ENCODE data around the gene SUCO. TPM values are rescaled to one million over a fixed set of nuclear protein-coding genes. Genes with fewer than 3 reads are reported as not detected.

Gene SUCO
- total RNA-seq, 4 donors from 2014 or later = 15.5 to 41.6 (median 25.1) TPM

DNA sequence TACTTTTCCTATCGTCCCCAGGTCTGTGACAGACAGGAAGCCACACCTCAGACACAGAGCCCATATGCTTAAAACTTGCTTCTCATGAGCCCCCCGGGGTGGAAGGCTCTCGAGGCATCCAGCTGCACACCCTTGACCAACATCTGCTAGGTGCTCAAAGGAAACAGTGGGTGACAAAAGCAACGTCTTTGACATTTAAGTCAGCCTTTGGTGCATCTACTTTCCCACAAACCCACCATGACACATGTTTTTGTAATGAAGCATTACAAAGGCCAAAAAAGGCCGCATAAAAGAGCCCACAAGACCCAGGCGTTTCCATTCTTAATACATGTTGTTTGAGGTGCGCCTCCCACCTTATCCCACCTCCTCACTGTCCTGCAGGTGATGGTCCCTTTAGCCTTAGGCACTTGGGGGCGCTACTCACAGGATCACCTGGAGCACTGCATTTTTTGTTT lies 114.2 kb downstream of the SUCO start:
- Histone ChIP-seq H3K9me3 (no peaks in the 10 kb centered on the region), H3K27me3 (no peaks in the 10 kb centered on the region), H3K4me3 (no peak overlapping the region), H3K27ac (no peak overlapping the region), H3K4me1 (no peaks in the 10 kb centered on the region), H3K36me3 (no peaks in the 10 kb centered on the region)
- WGBS, 2 donors (ENCODE audit: low coverage in 1 of 2) = 64 to 82% methylated on average over 5 to 6 of the region's 8 CpGs
- ATAC-seq = no peak
- no peak for TF ChIP-seq POLR2A (IDR thresholded peaks at IDR 0.05)
- TF ChIP-seq, protein P1, sequence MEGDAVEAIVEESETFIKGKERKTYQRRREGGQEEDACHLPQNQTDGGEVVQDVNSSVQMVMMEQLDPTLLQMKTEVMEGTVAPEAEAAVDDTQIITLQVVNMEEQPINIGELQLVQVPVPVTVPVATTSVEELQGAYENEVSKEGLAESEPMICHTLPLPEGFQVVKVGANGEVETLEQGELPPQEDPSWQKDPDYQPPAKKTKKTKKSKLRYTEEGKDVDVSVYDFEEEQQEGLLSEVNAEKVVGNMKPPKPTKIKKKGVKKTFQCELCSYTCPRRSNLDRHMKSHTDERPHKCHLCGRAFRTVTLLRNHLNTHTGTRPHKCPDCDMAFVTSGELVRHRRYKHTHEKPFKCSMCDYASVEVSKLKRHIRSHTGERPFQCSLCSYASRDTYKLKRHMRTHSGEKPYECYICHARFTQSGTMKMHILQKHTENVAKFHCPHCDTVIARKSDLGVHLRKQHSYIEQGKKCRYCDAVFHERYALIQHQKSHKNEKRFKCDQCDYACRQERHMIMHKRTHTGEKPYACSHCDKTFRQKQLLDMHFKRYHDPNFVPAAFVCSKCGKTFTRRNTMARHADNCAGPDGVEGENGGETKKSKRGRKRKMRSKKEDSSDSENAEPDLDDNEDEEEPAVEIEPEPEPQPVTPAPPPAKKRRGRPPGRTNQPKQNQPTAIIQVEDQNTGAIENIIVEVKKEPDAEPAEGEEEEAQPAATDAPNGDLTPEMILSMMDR (IDR thresholded peaks at IDR 0.05) = no peak
- no peak for TF ChIP-seq EP300 (IDR thresholded peaks at IDR 0.05)
- TF ChIP-seq POLR2AphosphoS5 (IDR thresholded peaks at IDR 0.05) = no peak

DNA sequence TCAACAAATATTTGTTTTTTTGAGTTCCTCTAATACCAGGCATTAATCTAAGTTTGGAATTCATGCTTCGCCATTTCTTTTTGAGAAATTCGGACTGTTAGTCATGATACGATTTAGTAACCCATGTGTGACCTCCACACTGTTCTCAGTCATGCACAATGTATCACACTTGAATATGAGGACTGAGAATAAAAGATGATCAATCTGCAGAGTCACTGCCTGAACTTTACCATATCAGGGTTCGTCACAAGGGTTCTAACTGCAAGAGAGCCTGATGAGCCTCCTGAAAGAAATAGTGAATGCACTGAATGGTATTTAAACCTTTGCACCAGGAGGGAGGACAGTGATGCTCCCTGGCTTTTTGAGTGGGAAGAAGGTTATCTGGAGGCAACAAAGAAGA lies 115.0 kb downstream of the SUCO start:
- Histone ChIP-seq H3K36me3 (no peaks in the 10 kb centered on the region), H3K27ac (no peak overlapping the region), H3K9me3 (no peaks in the 10 kb centered on the region), H3K4me1 (no peaks in the 10 kb centered on the region), H3K4me3 (no peak overlapping the region), H3K27me3 (no peaks in the 10 kb centered on the region)
- TF ChIP-seq, protein P1 (IDR thresholded peaks at IDR 0.05) = no peak
- TF ChIP-seq EP300 (IDR thresholded peaks at IDR 0.05) = no peak
- no peak for TF ChIP-seq POLR2AphosphoS5 (IDR thresholded peaks at IDR 0.05)
- no peak for TF ChIP-seq POLR2A (IDR thresholded peaks at IDR 0.05)
- no peak for ATAC-seq
- 85 to 100% methylated on average over 1 to 4 of the region's 4 CpGs for WGBS, 2 donors (ENCODE audit: low coverage in 1 of 2)

DNA sequence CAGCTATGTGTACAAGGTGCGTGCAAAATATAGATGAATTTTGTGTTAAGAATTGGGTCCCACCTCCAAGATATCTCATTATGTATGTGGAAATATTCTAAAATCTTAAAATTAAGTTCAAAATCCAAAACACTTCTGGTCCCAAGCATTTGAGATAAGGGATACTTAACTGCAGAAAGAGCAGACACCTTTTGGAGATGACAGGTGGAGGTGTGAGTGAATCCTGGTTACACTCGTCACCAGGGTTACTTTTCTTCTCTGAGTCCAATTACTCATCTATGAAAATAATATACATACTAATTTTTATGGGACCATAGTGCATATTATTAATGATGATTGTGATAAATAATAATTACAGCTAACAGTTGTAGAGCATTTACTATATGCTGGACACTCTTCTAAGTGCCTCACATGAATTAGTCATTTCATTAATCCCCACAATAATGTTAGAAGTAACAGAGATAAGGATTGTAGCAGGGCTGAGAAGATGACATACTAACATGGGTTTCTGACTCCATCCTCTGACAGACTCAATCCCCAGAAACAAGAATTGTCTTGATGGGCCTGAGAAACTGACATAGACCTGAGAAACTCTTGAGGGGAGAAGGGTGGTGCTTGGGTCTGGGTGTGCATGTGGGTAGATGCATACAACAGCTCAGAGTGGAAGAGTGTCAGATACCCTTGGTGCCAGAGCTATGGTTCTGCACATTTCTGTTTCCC lies 117.7 kb downstream of the SUCO start:
- no peak for ATAC-seq
- H3K4me3 ChIP-seq = no peak overlapping the region
- 75 to 80% methylated on average over 2 of the region's 2 CpGs for WGBS, 2 donors (ENCODE audit: low coverage in 1 of 2)
- H3K27ac ChIP-seq = no peak overlapping the region
- H3K9me3 ChIP-seq = no peaks in the 10 kb centered on the region
- no peaks in the 10 kb centered on the region for H3K36me3 ChIP-seq
- H3K27me3 ChIP-seq = no peaks in the 10 kb centered on the region
- H3K4me1 ChIP-seq = no peaks in the 10 kb centered on the region
- TF ChIP-seq POLR2A (IDR thresholded peaks at IDR 0.05) (no peak), EP300 (IDR thresholded peaks at IDR 0.05) (no peak), POLR2AphosphoS5 (IDR thresholded peaks at IDR 0.05) (no peak)
- TF ChIP-seq, protein P1 (IDR thresholded peaks at IDR 0.05) = no peak

DNA sequence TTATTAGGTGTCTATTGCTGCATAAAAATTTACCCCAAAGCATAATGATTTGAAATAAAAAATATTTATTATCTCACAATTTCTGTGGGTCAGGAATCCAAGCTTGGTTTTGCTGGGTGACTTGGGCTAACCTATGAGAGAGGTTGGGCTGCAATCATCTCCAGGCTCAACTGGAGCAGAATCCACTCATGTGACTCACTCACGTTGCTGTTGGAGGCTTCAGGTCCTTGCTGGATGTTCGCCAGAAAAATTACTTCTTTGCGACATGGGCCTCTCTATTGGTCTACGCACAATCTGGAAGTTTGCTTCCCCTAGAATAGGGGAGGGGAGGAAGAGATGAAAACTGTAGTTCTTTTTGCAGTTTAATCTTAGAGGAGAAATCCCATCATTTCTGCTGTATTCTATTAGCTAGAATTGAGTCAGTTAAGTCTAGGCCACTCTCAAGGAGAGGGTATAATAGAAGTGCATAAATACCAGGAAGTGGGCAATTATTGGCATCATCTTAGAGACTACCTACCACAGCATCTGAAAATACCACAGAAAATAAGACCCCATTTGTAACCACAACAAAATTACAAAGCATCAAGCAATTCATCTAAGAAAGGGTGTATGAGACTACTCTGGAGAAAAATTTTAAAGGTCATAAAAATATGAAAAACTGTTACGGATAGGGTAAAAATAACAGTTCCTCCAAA lies 120.2 kb downstream of the SUCO start:
- no peaks in the 10 kb centered on the region for H3K36me3 ChIP-seq
- H3K27ac ChIP-seq = no peak overlapping the region
- TF ChIP-seq, protein P1 (IDR thresholded peaks at IDR 0.05) = no peak
- TF ChIP-seq POLR2AphosphoS5 (IDR thresholded peaks at IDR 0.05) = no peak
- no peak for TF ChIP-seq POLR2A (IDR thresholded peaks at IDR 0.05)
- no peak for TF ChIP-seq EP300 (IDR thresholded peaks at IDR 0.05)
- 0 to 31% methylated on average over 2 to 5 of the region's 5 CpGs for WGBS, 2 donors (ENCODE audit: low coverage in 1 of 2)
- no peak overlapping the region for H3K4me3 ChIP-seq
- ATAC-seq = no peak
- no peaks in the 10 kb centered on the region for H3K4me1 ChIP-seq
- no peaks in the 10 kb centered on the region for H3K9me3 ChIP-seq
- no peaks in the 10 kb centered on the region for H3K27me3 ChIP-seq

DNA sequence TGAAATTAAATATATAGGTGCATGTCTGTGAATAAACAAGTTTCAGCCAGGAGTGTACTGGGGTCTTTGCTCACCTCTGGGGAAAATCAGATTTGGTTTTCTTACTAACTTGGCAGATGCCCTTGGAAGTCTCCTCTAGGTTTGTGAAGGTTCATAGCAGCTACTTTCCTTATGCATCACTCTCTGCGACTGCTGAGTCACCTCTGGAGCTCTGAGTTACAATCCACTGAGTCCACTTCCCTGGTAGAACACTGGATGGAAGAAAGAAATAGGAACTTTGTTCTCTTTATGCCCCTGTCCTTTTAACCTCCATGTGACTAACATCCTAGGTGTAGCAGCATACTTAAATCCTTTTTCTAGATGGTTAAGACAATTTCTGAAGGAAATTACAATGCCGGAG lies 121.6 kb downstream of the SUCO start:
- Histone ChIP-seq H3K27me3 (no peaks in the 10 kb centered on the region), H3K27ac (no peak overlapping the region), H3K36me3 (no peaks in the 10 kb centered on the region), H3K4me1 (no peaks in the 10 kb centered on the region), H3K4me3 (no peak overlapping the region), H3K9me3 (no peaks in the 10 kb centered on the region)
- TF ChIP-seq EP300 (IDR thresholded peaks at IDR 0.05) (no peak), POLR2AphosphoS5 (IDR thresholded peaks at IDR 0.05) (no peak), POLR2A (IDR thresholded peaks at IDR 0.05) (no peak)
- TF ChIP-seq, protein P1 (IDR thresholded peaks at IDR 0.05) = no peak
- ATAC-seq = no peak
- 87 to 94% methylated on average over 2 of the region's 2 CpGs for WGBS, 2 donors (ENCODE audit: low coverage in 1 of 2)

Data from gastroesophageal sphincter (tissue), 4 donors.